LoVo (cell line): ENCODE results near the gene PLAC9.

Experiments used
- DNase-seq: peaks from one replicate; pipeline ENCODE4 v3.0.0-alpha.2; 2016; ENCODE audit warnings: low spot score

Gene PLAC9

DNA sequence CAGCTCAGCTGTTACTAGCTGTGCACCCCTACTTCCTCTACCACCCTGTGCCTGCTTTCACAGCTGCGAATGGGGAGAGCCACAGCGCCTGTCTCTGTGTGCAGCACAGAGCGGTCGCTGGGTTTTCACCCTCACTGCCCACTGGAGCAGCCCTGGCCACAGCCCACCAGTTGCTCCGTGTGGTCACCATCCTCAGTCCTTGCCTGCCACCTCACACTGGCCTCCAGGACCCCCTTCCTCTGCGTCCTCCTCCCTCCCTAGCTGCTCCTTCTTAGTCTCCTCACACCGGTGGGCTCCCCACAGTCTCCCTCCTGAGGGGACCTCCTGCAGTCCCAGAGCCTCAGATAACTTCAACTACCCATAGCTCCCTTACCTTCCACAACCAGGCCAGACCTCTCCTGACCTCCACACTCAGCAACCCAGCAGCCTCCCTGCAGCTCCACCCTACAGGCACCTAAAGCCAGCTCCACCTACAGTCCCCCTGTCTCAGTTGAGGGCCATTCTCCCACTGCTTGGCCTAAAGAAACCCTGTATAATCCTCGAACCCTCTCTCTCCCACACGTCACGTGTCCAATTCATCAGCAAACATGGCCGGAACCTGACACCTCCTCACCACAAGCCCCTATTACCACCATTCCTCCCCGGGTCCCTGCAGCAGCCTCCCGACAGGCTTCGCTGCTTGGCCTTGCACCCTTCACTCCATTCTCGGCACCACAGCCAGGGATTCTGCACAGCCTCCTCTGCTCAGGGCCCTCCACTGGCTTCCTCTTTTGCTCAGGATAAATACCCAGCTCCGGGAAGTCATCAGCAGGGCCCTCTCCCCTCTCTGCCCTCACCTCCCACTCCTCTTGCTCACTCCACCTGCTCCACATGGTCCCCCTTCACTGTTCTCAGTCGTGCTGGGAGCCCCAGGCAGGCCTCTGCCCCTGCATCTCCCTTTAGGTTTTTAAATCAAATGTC, 28.1 kb downstream of the PLAC9 start:
- DNase-seq, result no peak

DNA sequence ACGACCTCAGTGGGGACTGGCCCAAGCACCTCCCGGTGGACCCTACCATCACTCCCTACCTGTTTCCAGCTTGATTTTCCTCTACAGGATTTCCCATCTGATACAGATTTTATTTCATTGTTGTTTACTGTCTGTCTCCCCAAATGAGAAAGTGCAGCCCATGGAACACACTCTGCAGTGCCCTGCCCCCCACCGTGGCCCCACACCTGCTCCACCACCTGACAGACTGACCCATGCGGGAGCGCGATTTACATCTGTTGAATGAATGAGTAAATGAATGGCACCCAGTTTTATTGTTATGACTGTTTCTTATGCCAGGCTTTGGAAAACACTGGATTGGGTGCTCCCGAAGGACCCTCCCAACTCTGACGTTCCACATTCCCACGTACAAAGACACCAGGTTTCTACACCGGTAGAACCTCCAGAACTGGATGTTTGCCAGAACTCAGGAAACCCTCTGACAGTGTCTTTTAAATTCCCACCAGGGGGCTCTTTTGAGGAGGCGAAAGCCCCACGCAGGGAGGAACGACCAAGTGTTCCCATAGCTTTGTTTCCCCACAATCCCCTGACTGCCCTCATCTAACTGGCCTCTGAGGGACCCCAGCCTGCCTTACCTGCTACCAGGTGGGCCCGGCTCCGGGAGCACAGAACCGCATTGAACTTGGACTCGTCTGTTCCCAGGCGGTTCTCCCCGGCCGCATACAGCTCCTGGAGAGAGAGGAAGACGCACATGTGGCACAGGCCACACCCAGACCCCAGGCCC, 29.0 kb downstream of the PLAC9 start:
- DNase-seq, result no peak

DNA sequence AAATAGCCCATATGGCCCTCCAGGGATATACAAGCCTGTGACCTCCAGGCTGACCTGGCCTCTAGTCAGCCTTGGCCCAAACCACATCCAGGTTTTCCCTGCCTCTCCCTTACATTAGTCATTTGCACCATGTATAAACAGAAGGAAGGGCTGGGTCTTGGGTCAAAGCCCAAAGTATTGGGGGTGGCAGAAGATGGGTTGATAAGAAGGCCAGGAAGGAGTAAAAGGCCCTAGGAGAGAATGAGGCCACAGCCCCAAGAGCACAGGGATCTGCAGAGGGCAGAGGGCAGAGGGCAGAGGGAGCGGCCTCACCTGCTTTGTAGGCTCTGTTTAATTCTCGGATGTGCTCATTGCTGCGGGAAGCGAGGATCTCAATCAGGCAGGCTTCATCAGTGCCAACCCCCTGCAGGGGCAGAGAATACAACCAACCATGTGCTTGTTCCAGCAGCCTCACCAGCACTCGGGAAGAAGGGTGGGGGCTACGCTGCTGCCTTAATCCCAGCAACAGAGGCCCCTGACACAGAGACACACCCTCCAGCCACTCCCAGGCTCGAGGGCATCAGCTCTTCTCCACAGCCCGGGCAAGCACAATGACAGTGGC, 31.3 kb downstream of the PLAC9 start:
- peak; percentile 51 for DNase-seq

DNA sequence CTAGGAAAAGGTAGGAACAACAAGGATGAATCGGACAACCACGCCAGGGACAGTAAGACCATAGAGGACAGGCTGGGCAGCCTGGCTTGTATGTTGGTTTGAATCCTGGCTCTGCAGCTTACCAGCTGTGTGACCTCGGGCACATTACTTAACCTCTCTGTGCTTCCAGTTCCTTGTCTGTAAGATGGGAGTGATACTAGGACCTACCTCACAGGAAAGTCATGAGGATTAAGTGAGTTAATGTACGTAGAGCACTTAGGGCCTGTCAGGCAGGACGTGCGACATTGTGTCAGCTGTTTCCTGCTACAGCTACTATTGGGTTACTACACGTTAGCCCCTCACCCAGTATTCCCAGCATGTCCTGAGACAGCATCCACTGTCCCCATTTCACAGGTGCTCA, 32.1 kb downstream of the PLAC9 start:
- no peak for DNase-seq

DNA sequence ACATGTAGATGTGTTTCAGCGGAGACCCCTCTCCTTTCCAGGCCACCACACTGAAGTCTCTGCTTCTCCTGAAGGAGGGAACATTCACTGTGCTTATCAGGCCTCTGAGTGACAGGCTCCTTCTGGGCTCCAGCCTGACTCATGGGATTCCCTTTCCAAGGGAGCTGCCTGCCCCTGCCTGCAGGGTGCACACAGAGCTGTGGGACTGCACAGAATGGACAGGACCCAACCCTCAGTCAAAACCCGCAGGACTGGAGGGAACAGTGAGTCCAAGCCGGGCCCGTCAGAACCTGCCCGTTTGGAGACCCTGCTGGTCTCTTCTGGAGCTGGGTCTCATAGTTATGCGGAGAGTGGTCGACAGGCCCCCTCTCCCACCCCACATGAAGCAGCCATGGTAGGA, 32.6 kb downstream of the PLAC9 start:
- no peak for DNase-seq

DNA sequence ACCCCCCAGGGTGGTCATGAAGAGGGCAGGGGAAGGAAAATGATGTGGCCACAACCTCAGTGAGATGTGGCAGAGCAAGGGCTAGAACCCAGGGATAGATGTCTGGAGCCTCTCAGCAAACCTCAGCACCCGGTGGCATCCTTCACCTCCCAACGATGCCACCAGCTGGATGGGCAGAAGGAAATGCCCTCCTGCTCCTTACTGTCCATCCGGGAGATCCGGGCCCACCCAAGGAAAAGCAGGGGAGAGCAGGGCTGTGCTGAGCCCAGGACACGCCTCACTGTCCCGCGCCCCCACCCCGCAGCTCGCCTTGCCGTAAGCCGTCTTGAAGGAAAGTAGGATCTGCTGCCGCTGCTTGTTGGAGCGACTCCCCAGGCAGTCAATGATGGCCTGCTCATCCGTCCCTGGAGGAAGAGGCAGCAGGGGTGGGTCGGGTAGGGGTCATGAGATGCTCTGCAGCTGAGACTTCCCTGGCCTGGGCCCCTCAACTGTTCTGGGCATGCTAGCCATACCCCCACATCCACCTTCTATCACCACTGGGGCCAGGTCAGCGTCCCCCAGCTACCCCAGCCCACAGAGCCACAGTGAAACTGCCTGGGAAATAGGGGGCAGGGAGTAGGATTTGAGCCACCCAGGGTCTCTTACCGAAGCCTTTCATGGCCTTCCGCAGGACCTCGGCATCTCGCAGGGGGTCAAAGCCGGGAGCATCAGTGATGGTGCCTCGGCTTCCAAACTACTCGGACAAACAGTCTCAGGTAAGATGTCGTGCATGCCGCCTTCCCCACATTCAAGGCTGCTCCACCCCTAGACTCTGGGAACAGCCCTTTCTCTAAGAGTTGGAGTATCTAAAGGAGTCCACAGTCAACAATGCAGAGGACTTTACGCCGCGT, 34.3 kb downstream of the PLAC9 start:
- DNase-seq, result no peak

DNA sequence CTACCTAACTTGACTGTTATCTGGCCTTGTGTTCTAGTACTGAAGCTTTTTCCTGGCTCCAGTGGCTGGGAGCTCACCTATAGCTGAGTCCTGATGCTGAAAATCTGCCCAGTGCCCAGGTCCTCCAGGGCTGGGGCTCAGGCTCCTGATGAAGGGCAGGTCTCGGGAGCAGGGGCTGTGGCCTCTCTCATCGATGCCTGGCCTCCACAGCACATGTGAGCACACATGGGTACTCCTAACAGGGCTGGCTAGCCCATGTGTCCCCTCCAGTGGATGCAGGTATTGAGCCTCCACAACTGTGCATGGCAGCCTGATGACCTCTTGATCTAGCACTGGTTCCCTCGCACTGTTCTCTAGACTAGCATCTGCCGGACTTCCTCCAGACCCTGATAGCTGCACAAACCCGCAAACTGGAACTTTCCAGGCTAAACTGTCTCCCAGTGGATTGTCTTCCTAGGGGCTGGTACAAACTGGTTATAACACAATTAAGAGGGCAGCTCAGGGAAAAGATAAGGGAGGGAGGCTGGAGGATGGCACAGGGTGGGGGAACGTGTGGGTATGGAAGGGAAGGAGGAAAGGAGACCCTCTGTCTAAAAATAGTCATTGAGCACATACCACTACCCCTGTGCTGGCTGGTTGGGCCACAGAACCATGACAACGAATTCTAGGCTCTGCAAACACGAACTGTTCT, 35.1 kb downstream of the PLAC9 start:
- DNase-seq, result no peak

DNA sequence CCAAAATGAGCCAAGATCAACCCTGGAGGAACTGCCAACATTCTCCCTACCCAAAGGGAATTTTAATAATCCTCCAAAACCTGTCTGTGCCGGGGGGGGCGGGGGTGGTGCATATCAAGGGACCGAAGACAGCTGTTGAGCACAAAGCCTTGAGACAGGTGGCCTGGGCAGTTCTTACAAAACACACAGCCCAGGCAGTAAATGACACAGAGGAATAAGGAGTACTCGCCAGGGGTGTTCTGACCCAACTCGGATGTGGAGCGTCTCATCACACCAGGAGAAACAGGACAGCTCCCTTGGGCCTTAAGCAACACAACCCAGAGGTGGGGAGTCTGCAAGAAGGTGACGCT, 35.6 kb downstream of the PLAC9 start:
- no peak for DNase-seq

DNA sequence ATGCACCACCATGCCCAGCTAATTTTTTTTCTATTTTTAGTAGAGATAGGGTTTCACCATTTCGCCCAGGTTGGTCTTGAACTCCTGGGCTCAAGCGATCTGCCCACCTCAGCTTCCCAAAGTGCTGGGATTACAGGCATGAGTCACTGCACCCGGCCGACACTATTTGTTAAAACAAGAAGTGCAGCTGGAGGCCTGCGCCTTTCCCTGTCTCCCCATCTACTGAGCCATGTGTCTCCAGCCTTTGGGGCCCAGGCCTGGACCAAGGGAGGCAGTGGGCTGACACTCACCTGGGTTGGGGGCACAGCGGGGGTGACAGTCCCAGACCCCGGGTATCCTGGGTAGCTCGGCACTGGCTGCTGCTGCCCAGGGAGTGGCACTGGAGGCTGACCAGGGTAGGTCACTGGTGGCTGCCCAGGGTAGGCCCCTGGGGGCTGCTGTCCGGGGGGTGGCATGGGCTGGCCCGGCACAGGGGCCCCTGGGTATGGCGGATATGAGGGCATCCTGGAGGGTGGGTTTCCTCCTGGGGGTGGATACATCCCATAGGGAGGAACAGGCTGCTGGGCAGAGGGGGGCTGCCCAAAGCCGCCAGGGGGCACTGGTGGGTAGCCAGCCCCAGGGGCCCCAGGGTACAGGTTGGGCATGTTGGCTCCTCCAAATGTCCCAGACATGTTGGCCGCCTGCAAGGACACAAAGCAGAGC, 36.3 kb downstream of the PLAC9 start:
- no peak for DNase-seq

DNA sequence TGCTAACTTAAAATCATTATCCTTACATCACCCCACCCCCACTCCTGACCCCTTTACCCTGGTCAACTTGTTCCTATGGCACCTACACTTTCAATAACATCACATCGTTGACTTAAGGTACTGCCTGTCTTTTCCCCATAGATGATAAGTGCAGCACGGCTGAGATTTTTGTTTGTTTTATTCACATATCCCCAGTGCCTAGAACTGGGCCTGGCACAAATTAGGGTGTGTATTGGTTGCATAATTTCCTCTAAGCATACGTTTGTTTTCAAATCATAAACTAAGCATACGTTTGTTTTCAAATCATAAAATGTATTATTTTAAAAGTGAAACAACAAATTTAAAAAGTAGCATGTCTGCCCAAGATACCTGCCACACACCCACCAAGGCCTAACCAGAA, 37.5 kb downstream of the PLAC9 start:
- DNase-seq, result no peak

DNA sequence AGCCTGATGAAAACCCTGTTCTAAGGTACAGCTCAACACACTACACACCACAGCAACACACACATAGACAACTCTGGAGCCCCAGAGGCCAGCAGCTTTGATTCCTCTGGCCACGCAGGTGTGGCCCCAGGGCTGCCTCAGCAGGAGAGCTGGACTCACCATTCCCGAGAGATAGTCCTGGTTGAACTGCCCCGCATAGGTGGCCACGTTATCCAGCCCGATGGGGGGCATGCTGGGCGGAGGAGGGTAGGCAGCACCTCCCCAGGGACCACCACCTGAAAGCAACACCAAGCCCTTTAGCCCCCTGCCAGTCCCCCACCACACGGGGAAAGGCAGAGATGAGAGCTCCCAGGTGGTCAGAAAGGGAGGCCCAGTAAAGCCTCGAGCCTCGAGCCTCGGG, 38.1 kb downstream of the PLAC9 start:
- no peak for DNase-seq

DNA sequence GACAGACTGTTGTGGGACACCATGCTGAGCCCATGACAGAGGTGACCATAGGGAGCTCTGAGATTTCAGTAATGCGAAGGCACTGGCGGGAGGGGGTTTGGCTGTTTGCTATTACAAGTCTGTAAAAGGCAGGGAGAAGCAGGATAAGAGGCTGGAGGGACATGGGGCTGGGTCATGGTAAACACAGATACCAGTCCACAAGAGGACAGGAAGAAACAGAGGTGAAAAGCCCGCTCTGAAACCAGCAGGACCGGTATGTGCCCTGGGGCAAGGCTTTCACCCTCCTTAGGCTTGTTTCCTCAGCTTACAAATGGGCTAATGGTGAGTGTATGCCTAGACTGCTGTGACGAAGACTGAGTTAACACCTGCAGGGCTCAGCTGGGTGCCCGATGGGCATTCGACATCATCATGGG, 38.7 kb downstream of the PLAC9 start:
- DNase-seq, result no peak

DNA sequence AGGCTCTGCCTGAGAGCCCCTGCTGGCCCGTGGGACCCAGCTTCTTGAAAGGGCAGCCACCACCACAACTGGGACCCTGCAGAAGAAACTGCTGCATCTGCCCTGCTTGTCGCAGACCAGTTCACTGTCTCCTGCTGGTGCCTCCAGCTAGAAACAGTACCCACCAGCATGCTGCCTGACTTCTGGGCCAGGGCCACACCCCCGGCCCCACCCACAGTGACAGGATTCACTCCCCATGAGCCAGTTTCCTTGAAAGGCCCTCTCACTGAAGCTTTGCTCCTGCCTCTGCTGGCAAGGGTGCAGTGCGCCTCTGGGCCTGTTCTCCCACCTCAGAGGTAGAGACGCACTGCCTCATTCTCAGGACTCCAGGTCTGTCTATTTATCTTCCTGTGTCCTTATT, 40.4 kb downstream of the PLAC9 start:
- DNase-seq, result no peak

DNA sequence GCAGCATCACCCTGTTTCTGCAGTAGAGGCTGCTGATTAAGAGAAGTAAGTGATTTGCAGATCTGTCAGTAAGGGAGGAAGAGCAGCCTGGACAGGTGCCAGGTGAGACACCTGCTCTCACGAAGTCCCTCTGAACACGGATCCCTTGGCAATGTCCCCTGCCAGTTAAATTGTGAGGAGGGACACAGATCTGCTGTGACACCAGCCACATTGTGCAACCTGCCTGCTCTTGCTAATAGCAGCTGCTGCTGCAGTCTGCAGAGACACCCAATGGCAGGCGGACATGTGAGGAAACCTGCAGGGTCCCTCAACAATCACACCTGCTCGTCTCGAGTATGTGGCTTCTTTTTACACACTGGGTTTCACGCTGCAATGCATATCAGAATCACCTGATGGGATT, 40.9 kb downstream of the PLAC9 start:
- DNase-seq, result no peak

DNA sequence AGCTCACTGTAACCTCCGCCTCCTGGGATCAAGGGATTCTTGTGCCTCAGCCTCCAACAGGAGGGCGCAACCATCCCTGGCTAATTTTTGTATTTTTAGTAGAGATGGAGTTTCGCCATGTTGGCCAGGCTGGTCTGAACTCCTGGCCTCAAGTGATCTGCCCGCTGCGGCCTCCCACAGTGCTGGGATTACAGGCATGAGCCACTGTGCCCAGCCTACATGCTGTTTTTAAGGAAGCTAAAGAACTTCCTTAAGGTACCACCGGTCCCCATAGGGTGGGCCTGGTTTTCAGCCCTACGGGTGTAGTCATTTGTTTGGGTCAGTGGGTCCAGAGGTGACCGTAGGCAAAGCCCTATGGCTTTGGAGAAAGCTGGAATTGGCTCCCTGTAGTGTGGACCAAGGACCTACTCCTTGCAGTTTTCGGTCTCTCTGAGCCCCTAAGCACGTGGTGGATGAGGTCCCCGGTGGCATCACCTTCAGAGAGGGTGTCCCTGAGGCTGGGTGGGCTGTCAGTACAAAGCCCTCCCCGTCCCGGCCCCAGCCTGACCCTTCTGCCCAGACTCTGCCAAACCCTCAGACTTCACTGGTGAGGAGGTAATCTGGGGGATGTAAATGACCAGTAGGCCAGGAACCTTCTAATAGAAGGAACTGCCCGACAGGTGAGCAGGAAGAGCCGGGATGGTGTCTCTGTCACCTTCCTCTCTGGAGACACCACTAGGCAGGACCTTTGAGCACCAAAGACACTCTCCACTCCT, 42.3 kb downstream of the PLAC9 start:
- DNase-seq, result no peak

DNA sequence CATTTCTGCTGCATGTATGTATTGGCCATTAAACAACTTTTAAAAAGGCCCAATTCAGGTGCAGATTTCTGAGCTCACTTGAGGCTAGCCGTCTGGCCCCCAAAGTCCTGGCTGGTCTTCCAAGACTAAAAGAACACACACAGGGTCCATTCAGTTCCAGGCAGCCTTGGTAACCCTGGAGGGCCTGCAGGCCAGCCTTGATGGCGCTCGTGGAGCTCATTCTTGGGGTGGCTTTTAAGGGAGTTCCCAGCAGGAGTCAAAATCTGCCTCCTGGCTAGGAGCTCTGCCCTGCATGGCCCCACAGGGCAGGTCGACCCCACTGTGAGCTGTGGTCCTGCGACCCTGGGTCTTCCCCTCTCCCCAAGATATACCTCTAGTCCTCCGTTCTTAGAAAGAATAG, 44.0 kb downstream of the PLAC9 start:
- no peak for DNase-seq

DNA sequence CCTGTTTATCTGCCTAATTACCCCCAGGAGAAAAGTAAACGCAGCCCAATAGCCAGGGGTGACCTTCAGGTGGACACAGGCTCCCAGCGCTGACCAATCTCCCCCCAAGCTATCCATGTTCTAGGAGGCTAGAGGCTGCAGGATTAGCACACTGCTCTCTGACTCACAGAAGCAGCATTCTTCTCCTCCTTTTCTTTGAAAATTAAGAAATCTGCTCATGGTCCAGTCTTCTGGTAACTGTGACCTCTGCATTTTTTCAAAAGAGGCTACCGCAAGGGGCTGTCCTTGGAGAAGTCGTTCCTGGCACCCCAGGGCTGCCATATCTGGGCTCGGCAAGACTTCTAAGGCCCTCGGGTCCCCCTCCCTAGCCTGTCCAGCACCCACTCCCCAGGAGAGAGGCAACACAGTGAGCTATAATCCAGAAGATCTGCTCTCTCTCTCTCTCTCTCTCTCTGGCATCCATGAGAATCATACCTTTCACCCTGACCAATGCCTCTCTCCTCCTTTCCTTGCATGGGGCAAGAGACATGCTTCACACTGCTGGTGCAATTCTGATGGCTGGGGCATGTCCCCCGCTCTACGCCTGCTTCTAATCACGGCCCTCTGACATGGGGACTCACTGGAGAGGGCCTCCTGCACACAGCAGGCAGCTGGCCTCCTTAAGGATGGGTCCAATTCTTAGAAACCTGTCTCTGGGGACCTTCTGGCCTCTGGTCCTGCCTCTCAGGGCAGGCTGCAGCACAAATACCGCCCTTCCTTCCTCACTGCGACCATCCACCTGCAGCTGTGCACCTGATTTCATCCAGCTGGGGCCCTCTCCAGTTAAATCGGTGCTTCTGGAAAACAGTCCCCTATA, 45.5 kb downstream of the PLAC9 start:
- no peak for DNase-seq

DNA sequence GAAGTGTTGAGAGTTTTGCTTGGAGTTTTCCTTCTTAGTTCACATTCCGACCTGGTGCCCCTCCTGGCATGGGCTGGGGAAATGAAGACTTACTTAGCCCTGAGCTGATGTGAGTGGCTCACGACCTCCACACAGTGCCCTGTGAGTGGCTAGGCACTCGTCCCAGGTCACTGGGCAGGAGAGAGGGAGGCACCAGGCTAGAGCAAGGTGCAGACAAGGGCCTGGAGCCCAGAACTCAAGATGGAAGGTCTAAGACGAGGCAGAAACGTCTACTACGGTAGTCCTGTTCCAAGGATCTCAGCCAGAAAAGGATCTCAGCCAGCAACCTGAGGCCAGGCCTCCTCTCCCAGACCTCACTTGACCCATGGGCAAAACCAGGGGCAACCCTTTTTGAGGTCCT, 50.5 kb downstream of the PLAC9 start:
- DNase-seq, result no peak

DNA sequence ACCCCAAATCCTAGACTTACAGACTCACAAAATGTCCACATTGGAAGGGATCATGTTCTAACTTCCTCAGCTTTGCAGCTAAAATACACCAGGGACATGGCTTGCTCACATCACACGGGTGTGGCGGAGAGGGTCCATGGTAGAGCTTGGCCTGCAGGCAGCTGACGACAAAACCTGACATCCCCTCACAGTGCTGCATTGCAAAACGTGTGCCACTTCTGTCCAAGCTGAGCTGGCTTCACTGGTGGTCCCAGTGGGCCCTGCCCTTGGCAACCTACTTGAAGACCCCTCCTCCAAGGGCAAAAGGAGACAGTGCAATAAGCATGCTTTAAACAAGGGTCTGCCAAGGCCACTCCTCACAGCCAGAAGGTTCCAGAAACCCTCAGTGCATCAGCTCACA, 50.9 kb downstream of the PLAC9 start:
- DNase-seq, result no peak
